ENCODE measurements around the gene B3GALNT1. TPM values are rescaled to one million over a fixed set of nuclear protein-coding genes. Genes with fewer than 3 reads are reported as not detected.

Gene B3GALNT1
- polyA plus RNA-seq, 2 of the 4 experiments (the other 2 are of a cell fraction), result 0.13 to 0.14 TPM

- Histone ChIP-seq H3K4me2 (no peak overlapping the region), H3K27ac (no peak overlapping the region), H3K9me3 (peaks cover 5% of the 10 kb centered on the region; the same call in 1 of the 3 replicates), H3K4me3 (no peak overlapping the region), H3K4me1 (no peaks in the 10 kb centered on the region)
- ATAC-seq, result no peak
- no peak for DNase-seq (ENCODE audit: low read depth in 1 of 2, low spot score in 1 of 2)
- TF ChIP-seq CBX2 (IDR thresholded peaks at IDR 0.05; ENCODE audit: borderline replicate concordance, low read depth) (no peak), TP53 (CRISPR knock-in tag; IDR thresholded peaks at IDR 0.05) (no peak), CTCF (IDR thresholded peaks at IDR 0.05) (no peak), POLR2A (IDR thresholded peaks at IDR 0.05; ENCODE audit: low read length) (no peak), RNF2 (IDR thresholded peaks at IDR 0.05; ENCODE audit: borderline replicate concordance, low read depth) (no peak), EP300 (IDR thresholded peaks at IDR 0.05) (no peak), ZFP36 (IDR thresholded peaks at IDR 0.05; ENCODE audit: borderline replicate concordance, partially characterized antibody) (no peak)
- POLR2A ChIA-PET, result no interaction called here
- WGBS (ENCODE audit: missing lambda C conversion rate), result 1% methylated on average over 2 of the region's 2 CpGs
- FAIRE-seq, result no peak
- CTCF ChIA-PET, result no interaction called here
These were observed 21.3 kb upstream of the B3GALNT1 start for GRCh38 chr3:161126495-161126894.

GRCh38 chr3:161117646-161118045 is 12.5 kb upstream of the B3GALNT1 start:
- ATAC-seq (no peak), FAIRE-seq (no peak), DNase-seq (ENCODE audit: low read depth in 1 of 2, low spot score in 1 of 2) (no peak)
- Histone ChIP-seq H3K9me3 (no peaks in the 10 kb centered on the region), H3K4me2 (no peak overlapping the region), H3K27ac (no peak overlapping the region), H3K4me1 (no peaks in the 10 kb centered on the region), H3K4me3 (no peak overlapping the region)
- 24% methylated on average over 3 of the region's 3 CpGs for WGBS (ENCODE audit: missing lambda C conversion rate)
- ChIA-PET CTCF (no interaction called here), POLR2A (no interaction called here)
- TF ChIP-seq KDM1A (IDR thresholded peaks at IDR 0.05; ENCODE audit: low read depth) (no peak), NR3C1 (IDR thresholded peaks at IDR 0.05) (no peak), MAFK (IDR thresholded peaks at IDR 0.05; ENCODE audit: partially characterized antibody) (no peak), RNF2 (IDR thresholded peaks at IDR 0.05; ENCODE audit: borderline replicate concordance, low read depth) (no peak), JUNB (IDR thresholded peaks at IDR 0.05) (no peak), FOSB (CRISPR knock-in tag; IDR thresholded peaks at IDR 0.05) (no peak), REST (IDR thresholded peaks at IDR 0.05) (no peak), RCOR1 (IDR thresholded peaks at IDR 0.05; ENCODE audit: low read depth, low read length) (no peak)

GRCh38 chr3:161108840-161109239 is 3.7 kb upstream of the B3GALNT1 start:
- peak in 1 of 2 experiments; percentile 3 for DNase-seq (ENCODE audit: low read depth in 1 of 2, low spot score in 1 of 2)
- no peak for TF ChIP-seq RNF2 (IDR thresholded peaks at IDR 0.05; ENCODE audit: borderline replicate concordance, low read depth)
- no peak for TF ChIP-seq KDM5A (IDR thresholded peaks at IDR 0.05)
- TF ChIP-seq HDAC2 (IDR thresholded peaks at IDR 0.05), result no peak
- TF ChIP-seq HOXB13 (CRISPR knock-in tag; IDR thresholded peaks at IDR 0.05; ENCODE audit: low read depth), result no peak
- no peak for TF ChIP-seq FOXS1 (CRISPR knock-in tag; IDR thresholded peaks at IDR 0.05)
- TF ChIP-seq ZC3H11A (IDR thresholded peaks at IDR 0.05), result no peak
- TF ChIP-seq USF2 (IDR thresholded peaks at IDR 0.05), result no peak
- TF ChIP-seq HEYL (CRISPR knock-in tag; IDR thresholded peaks at IDR 0.05), result no peak
- no peak for TF ChIP-seq ATOH8 (CRISPR knock-in tag; IDR thresholded peaks at IDR 0.05; ENCODE audit: low read depth)
- TF ChIP-seq ZSCAN20 (CRISPR knock-in tag; IDR thresholded peaks at IDR 0.05), result no peak
- no peak for TF ChIP-seq NR3C1 (IDR thresholded peaks at IDR 0.05)
- no peak for TF ChIP-seq CHD2 (IDR thresholded peaks at IDR 0.05; ENCODE audit: low read length, partially characterized antibody)
- TF ChIP-seq CBX2 (IDR thresholded peaks at IDR 0.05; ENCODE audit: borderline replicate concordance, low read depth), result no peak
- TF ChIP-seq EHMT2 (IDR thresholded peaks at IDR 0.05; ENCODE audit: low read depth), result no peak
- TF ChIP-seq HOXA7 (CRISPR knock-in tag; IDR thresholded peaks at IDR 0.05), result no peak
- no peak for TF ChIP-seq HMGXB4 (CRISPR knock-in tag; IDR thresholded peaks at IDR 0.05; ENCODE audit: borderline replicate concordance)
- no peak for TF ChIP-seq EHF (CRISPR knock-in tag; IDR thresholded peaks at IDR 0.05)

More at GRCh38 chr3:161108840-161109239, 3.7 kb upstream of the B3GALNT1 start:
- ATAC-seq, result no peak
- Histone ChIP-seq H3K4me1 (no peaks in the 10 kb centered on the region), H3K4me2 (no peak overlapping the region), H3K4me3 (no peak overlapping the region), H3K9me3 (no peaks in the 10 kb centered on the region), H3K27ac (no peak overlapping the region)
- CTCF ChIA-PET, result interaction anchor here (1.5 kb wide), 1 partner anchor 12 kb away, joined by 4 read pairs; no protein-coding TSS in a partner anchor
- no peak for FAIRE-seq
- POLR2A ChIA-PET, result no interaction called here
- WGBS (ENCODE audit: missing lambda C conversion rate), result 23% methylated on average over 1 of the region's 1 CpG

Data from A549 (cell line).